WI38 (cell line): Measurements from ENCODE around the gene ALDH1A2.

Experiments
- H3K4me3 ChIP-seq: 2 replicates; pipeline ENCODE4 v1.5.1; 2011; ENCODE audit warnings: low read depth, mild to moderate bottlenecking, control low read depth, low read length
- CTCF ChIP-seq: IDR thresholded peaks from 2 replicates; pipeline ENCODE4 v1.5.1; 2012; ENCODE audit warnings: low read depth, mild to moderate bottlenecking, control low read depth, low read length

ALDH1A2 gene

GRCh38 chr15:57924598-57924997, 140.9 kb downstream of the ALDH1A2 start:
- TF ChIP-seq CTCF = no peak
- H3K4me3 ChIP-seq = no peak overlapping the region

GRCh38 chr15:57923750-57924149, 141.8 kb downstream of the ALDH1A2 start:
- no peak for TF ChIP-seq CTCF
- H3K4me3 ChIP-seq = no peak overlapping the region

- no peak overlapping the region for H3K4me3 ChIP-seq
- TF ChIP-seq CTCF = no peak
Observed at GRCh38 chr15:57923306-57923705, 142.2 kb downstream of the ALDH1A2 start.

- H3K4me3 ChIP-seq = no peak overlapping the region
- TF ChIP-seq CTCF = no peak
Observed at GRCh38 chr15:57922776-57923175, 142.7 kb downstream of the ALDH1A2 start.

GRCh38 chr15:57921371-57921770, 144.1 kb downstream of the ALDH1A2 start:
- no peak for TF ChIP-seq CTCF
- H3K4me3 ChIP-seq = no peak overlapping the region

- TF ChIP-seq CTCF = no peak
- H3K4me3 ChIP-seq = no peak overlapping the region
Observed at GRCh38 chr15:57920911-57921310, 144.6 kb downstream of the ALDH1A2 start.

GRCh38 chr15:57919754-57920153, 145.8 kb downstream of the ALDH1A2 start:
- no peak overlapping the region for H3K4me3 ChIP-seq
- TF ChIP-seq CTCF = no peak

GRCh38 chr15:57917998-57918397, 147.5 kb downstream of the ALDH1A2 start:
- TF ChIP-seq CTCF = no peak
- no peak overlapping the region for H3K4me3 ChIP-seq
